ENCODE data around the gene CCDC3.
A peak's percentile ranks its signal among the peaks of the same experiment; 100 is the strongest.
"Not testable (repeated sequence)": the region's sequence is repeated elsewhere in the genome, so short reads cannot be mapped to it uniquely, and the experiment has no call there.

CCDC3 gene

GRCh38 chr10:13001041-13001886, at the start of gene CCDC3:
Gene CCDC3 (minus strand): TSS chr10:13001713. CDS start chr10:13001570, 143 bp downstream.
- TF ChIP-seq GATA1 (IDR thresholded peaks at IDR 0.05; ENCODE audit: low read depth, low read length) (no peak), POLR2A (IDR thresholded peaks at IDR 0.05; ENCODE audit: low read length) (no peak)
- peak in 1 of 2 experiments; percentile 3 for DNase-seq

GRCh38 chr10:13051126-13051694, 49.7 kb upstream of the CCDC3 start:
- DNase-seq, result no peak
- TF ChIP-seq POLR2A (IDR thresholded peaks at IDR 0.05; ENCODE audit: low read length) (no peak), GATA1 (IDR thresholded peaks at IDR 0.05; ENCODE audit: low read depth, low read length) (no peak)

- no peak for TF ChIP-seq GATA1 (IDR thresholded peaks at IDR 0.05; ENCODE audit: low read depth, low read length)
- TF ChIP-seq POLR2A (IDR thresholded peaks at IDR 0.05; ENCODE audit: low read length), result no peak
- no peak for DNase-seq
Measured at GRCh38 chr10:13049774-13050420, 48.4 kb upstream of the CCDC3 start.

GRCh38 chr10:13048762-13049161, 47.2 kb upstream of the CCDC3 start:
- no peak for DNase-seq

GRCh38 chr10:13047529-13048206, 46.2 kb upstream of the CCDC3 start:
- TF ChIP-seq POLR2A (IDR thresholded peaks at IDR 0.05; ENCODE audit: low read length) (no peak), GATA1 (IDR thresholded peaks at IDR 0.05; ENCODE audit: low read depth, low read length) (no peak)
- no peak for DNase-seq

More at GRCh38 chr10:13048762-13049161, 47.2 kb upstream of the CCDC3 start:
- no peak for TF ChIP-seq POLR2A (IDR thresholded peaks at IDR 0.05; ENCODE audit: low read length)
- TF ChIP-seq GATA1 (IDR thresholded peaks at IDR 0.05; ENCODE audit: low read depth, low read length), result no peak

- DNase-seq, result no peak
- TF ChIP-seq GATA1 (IDR thresholded peaks at IDR 0.05; ENCODE audit: low read depth, low read length), result no peak
- TF ChIP-seq POLR2A (IDR thresholded peaks at IDR 0.05; ENCODE audit: low read length), result no peak
Measured at GRCh38 chr10:13046851-13047528, 45.5 kb upstream of the CCDC3 start.

GRCh38 chr10:13043520-13043919, 42.0 kb upstream of the CCDC3 start:
- TF ChIP-seq GATA1 (IDR thresholded peaks at IDR 0.05; ENCODE audit: low read depth, low read length) (no peak), POLR2A (IDR thresholded peaks at IDR 0.05; ENCODE audit: low read length) (no peak)
- DNase-seq, result no peak

GRCh38 chr10:13039761-13040160, 38.2 kb upstream of the CCDC3 start:
- TF ChIP-seq GATA1 (IDR thresholded peaks at IDR 0.05; ENCODE audit: low read depth, low read length) (no peak), POLR2A (IDR thresholded peaks at IDR 0.05; ENCODE audit: low read length) (no peak)
- no peak for DNase-seq

- DNase-seq, result no peak
Measured at GRCh38 chr10:13038391-13038790, 36.9 kb upstream of the CCDC3 start.

GRCh38 chr10:13037832-13038231, 36.3 kb upstream of the CCDC3 start:
- TF ChIP-seq POLR2A (IDR thresholded peaks at IDR 0.05; ENCODE audit: low read length) (no peak), GATA1 (IDR thresholded peaks at IDR 0.05; ENCODE audit: low read depth, low read length) (no peak)
- DNase-seq, result no peak

More at GRCh38 chr10:13038391-13038790, 36.9 kb upstream of the CCDC3 start:
- TF ChIP-seq POLR2A (IDR thresholded peaks at IDR 0.05; ENCODE audit: low read length) (no peak), GATA1 (IDR thresholded peaks at IDR 0.05; ENCODE audit: low read depth, low read length) (no peak)

- no peak for TF ChIP-seq GATA1 (IDR thresholded peaks at IDR 0.05; ENCODE audit: low read depth, low read length)
- DNase-seq, result no peak
Measured at GRCh38 chr10:13036841-13037240, 35.3 kb upstream of the CCDC3 start.

GRCh38 chr10:13035731-13036130, 34.2 kb upstream of the CCDC3 start:
- DNase-seq, result not testable (repeated sequence)

GRCh38 chr10:13026873-13027272, 25.4 kb upstream of the CCDC3 start:
- TF ChIP-seq GATA1 (IDR thresholded peaks at IDR 0.05; ENCODE audit: low read depth, low read length), result no peak
- TF ChIP-seq POLR2A (IDR thresholded peaks at IDR 0.05; ENCODE audit: low read length), result no peak
- DNase-seq, result no peak
